Urinary bladder (tissue), 4 donors: ENCODE data around the gene PAK6. TPM values are rescaled to one million over a fixed set of nuclear protein-coding genes. Genes with fewer than 3 reads are reported as not detected.

ENCODE experiments used
- DNase-seq: peaks from one replicate; pipeline ENCODE4 v3.0.0-alpha.2; 2015; ENCODE audit errors: extremely low spot score
- H3K27ac ChIP-seq: one replicate; pipeline ENCODE4 v1.5.1; 2013; ENCODE audit warnings: low read depth, mild to moderate bottlenecking, moderate library complexity
- H3K36me3 ChIP-seq: one replicate; pipeline ENCODE4 v1.6.1; 2013; ENCODE audit warnings: mild to moderate bottlenecking, moderate library complexity; ENCODE audit not compliant: insufficient read depth
- H3K4me1 ChIP-seq: one replicate; pipeline ENCODE4 v1.6.1; 2013; ENCODE audit warnings: mild to moderate bottlenecking, moderate library complexity; ENCODE audit not compliant: insufficient read depth
- H3K4me3 ChIP-seq: one replicate; pipeline ENCODE4 v1.5.1; 2013; ENCODE audit warnings: low read depth, low read length
- WGBS: extraction: QIAGEN DNeasy Blood & Tissue Kit; methylation state at CpG from one replicate; pipeline ENCODE4 v1.1.7; 2013; 5-methylcytosine and 5-hydroxymethylcytosine counted together
- polyA plus RNA-seq: library from polyadenylated mRNA; stranded (reverse); fragments of 200-250 nt; gene quantifications from one replicate; pipeline ENCODE4 v1.2.3, GENCODE V29; 2013
- total RNA-seq: library from RNA; depleted of rRNA; stranded (reverse); fragments of >200 nt; gene quantifications from one replicate; pipeline ENCODE4 v1.2.3, GENCODE V29; 2014
- donor health status: healthy with polysubstance abuse.
- donor health status: healthy.

Gene PAK6
- total and polyA plus RNA-seq, 2 donors: 2.0 TPM

DNA sequence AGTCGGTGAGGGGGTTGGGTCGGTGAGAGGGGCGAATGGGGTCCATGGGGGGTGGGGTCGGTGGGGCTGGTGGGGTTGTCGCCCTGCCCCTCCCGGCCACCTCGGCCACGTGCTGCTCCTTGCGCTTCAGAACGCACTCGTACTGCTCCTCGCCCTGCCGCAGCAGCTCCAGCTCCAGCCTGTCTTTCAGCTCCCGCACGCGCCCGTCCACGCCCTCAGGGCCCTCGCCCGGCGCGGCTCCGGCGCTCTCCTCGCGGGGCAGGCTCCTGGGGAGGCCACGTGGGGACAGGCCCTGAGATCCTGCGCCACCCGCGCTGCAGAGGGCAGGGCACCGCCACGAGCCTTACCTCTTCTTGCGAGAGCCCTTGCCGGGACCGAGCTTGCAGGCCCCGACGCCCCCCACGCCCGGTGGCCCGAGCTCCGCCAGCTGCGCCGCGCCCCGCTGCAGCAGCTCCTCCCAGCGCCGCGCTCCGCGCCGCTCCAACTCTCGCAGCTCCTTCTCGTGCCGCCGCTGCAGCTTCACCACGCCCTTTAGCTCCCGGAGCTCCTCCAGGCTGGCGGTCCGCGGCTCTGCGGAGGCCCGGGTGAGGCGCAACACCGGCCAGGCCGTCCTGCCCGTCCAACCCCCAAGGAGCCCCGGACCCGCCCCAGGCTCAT is 52.2 kb downstream of the PAK6 start:
- no peak overlapping the region for H3K4me3 ChIP-seq
- H3K27ac ChIP-seq: no peak overlapping the region
- no peak for DNase-seq
- H3K36me3 ChIP-seq: no peaks in the 10 kb centered on the region
- no peaks in the 10 kb centered on the region for H3K4me1 ChIP-seq
- 11% methylated on average over 68 of the region's 68 CpGs for WGBS

DNA sequence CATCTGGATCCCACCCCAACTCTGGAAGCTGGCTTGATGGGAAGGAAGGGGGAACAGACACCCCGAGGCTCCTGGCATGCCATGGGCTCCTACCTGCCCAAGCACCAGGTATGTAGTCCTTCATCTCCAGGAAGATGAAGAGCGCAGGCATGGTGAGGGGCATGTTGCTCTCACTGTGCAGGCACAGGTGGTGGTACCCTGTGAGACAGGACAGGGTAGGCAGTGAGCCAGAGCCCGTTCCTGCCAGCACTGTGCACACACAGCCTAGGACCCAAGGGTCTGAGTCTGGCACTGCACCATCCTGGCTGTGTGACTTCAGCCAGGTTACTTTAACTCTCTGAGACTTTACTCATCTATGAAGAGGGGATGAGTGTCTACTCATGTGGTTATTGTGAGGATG is 53.4 kb downstream of the PAK6 start:
- WGBS: 94% methylated on average over 3 of the region's 3 CpGs
- no peak for DNase-seq
- Histone ChIP-seq H3K4me1 (no peaks in the 10 kb centered on the region), H3K4me3 (no peak overlapping the region), H3K27ac (no peak overlapping the region), H3K36me3 (no peaks in the 10 kb centered on the region)

DNA sequence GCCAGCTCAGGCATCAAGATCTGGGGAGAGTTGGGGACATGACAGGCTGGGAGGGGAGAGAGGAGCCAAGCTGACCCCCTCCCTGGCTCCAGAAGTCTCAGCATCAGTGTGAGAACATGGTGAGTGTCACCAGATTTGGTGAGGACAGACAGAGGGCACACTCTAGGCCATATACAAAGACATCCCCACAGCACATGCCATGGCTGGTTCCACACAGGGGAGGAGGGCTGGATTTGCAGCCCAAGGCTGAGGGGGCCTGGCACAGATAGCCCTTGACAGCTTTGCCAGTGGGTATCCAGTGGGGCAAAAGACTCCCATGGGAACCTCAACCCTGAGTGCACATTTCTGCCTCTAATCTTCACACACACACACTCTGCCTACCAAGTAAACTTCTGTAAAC is 54.1 kb downstream of the PAK6 start:
- H3K27ac ChIP-seq: no peak overlapping the region
- H3K4me1 ChIP-seq: no peaks in the 10 kb centered on the region
- DNase-seq: no peak
- H3K4me3 ChIP-seq: no peak overlapping the region
- H3K36me3 ChIP-seq: no peaks in the 10 kb centered on the region

DNA sequence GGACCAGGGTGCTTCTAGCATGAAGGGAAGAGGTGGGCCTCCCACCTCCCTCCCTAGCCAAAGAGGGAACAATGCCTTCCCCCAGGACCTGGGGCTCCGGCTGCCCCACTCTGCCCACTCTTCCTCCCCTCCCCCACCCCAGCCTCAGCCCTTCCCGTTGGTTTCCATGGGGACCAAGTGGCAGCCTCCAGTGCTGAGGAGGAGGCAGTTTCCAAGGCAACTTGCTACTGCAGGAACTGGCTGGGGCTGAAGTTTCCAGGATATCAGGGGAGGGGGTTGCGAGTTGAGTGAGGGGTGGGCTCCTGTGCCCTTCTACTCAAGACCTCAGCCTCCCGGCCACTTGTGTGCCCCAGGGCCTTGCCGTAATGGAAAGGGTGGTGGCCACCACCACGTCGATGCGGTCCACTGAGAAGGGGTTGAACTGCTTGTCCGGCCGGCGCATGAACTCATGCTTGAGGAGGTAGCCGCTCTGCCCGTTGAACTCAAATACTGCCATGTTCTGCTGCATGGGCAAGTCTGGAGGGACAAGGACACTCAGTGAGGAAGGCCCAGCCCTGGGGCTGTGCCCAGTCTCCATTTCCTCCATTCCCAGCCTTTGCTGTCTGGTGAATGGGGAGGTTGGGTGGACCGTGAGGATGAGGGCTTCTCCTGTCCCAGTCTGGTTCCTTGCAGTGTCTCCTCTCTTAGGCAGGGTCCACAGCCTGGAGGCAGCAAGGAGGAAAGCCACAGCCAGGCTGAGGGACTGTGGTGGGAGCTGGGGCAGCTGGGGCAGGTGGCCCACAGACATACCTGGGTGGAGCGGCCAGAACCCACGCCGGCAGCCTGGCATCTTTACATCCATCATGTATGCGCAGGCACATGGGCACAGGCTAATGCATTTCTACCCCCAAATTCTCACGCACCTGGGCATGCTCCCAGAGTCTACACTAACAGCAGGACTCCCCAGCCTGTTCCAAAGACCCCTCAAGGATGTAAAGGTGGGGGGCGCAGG is 55.3 kb downstream of the PAK6 start:
- no peak overlapping the region for H3K27ac ChIP-seq
- no peak overlapping the region for H3K4me3 ChIP-seq
- no peaks in the 10 kb centered on the region for H3K36me3 ChIP-seq
- no peak for DNase-seq
- no peaks in the 10 kb centered on the region for H3K4me1 ChIP-seq
- 90% methylated on average over 20 of the region's 20 CpGs for whole genome bisulfite sequencing

DNA sequence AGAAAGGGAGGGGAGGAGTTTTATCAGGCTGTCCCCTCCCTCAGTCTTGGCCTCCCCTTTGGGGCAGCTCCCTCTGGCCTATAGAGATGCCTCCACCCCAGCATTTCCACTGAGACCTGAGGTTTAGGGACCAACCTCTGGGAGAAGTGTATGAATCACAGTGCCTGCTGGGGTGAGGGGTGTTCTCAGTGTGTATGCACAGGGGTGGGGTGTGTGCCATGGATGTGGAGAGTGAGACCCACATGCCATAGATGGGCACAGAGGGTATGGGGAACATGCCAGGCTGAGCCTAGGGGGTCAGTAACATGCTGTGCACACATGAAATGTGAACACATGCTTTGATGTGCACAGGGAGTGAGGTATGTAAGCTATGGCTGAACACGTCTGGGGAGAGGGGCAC is 56.4 kb downstream of the PAK6 start:
- no peak overlapping the region for H3K27ac ChIP-seq
- DNase-seq: no peak
- H3K4me3 ChIP-seq: no peak overlapping the region
- WGBS: 85% methylated on average over 1 of the region's 1 CpG
- no peaks in the 10 kb centered on the region for H3K36me3 ChIP-seq
- no peaks in the 10 kb centered on the region for H3K4me1 ChIP-seq

DNA sequence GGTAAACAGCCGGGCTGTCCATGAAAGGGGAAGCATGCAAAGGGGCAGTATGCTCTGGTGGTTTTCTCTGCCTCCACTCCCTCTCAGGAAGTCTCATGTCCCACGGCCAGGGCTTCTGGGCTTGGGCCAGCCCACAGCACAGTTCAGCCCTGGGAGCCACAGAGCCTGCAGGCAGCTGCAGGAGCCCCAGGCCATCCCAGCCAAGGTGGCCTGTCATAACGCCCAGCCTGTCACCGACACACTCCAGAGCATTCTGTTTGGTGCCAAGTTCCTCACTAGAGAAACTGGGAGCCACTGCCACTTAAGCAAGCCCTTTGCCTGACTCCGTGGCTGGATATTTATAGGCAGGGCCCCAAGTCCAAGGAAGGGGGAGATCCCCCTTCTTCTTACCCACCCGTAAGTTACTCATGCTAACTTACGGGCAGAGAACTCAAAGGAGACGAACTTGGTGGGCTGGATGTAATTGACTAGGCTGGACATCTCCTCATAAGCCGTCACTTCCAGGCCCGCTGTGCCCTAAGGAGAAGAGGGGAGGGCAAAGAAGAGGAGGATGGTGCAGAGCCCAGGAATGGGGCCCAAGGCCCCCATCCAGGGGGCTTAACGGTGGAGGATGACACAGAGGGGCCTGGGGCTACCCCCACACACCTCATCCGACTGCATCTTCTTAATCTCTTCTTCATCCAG is 57.2 kb downstream of the PAK6 start:
- H3K27ac ChIP-seq: no peak overlapping the region
- H3K4me1 ChIP-seq: no peaks in the 10 kb centered on the region
- no peaks in the 10 kb centered on the region for H3K36me3 ChIP-seq
- 44% methylated on average over 12 of the region's 12 CpGs for WGBS
- DNase-seq: no peak
- no peak overlapping the region for H3K4me3 ChIP-seq

DNA sequence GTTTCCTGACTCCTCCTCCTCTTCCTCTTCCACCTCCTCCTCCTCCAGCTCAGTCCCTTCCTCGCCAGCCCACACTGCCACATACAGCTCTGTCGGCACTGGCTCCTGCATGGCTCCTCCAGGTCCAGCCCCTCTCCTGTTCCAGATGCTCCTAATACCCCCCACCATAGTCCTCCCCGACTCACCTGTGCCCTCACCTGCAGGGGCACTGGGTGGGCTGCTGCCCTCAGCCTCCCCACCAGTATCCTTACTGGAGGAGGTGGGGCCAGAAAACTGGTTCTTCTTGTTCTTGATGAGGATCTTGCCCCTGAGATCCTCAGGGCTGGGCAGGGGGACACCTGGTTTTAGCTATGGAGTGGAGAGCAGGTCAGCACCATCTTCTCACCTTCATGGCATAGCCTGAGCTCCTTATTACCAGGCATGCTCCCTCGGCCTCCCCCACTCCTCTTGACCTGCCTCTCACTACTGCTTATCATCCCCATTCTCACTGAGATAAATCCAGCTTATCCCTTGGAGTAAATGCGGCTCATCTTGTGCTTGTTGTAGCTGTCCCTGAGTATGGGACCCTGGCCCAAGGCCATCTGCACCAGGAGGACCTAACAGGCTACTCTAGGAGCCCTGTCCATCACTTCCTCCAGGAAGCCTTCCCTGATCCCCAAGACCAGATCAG is 57.8 kb downstream of the PAK6 start:
- DNase-seq: no peak
- H3K4me3 ChIP-seq: no peak overlapping the region
- H3K4me1 ChIP-seq: no peaks in the 10 kb centered on the region
- 82% methylated on average over 5 of the region's 5 CpGs for WGBS
- no peaks in the 10 kb centered on the region for H3K36me3 ChIP-seq
- no peak overlapping the region for H3K27ac ChIP-seq

DNA sequence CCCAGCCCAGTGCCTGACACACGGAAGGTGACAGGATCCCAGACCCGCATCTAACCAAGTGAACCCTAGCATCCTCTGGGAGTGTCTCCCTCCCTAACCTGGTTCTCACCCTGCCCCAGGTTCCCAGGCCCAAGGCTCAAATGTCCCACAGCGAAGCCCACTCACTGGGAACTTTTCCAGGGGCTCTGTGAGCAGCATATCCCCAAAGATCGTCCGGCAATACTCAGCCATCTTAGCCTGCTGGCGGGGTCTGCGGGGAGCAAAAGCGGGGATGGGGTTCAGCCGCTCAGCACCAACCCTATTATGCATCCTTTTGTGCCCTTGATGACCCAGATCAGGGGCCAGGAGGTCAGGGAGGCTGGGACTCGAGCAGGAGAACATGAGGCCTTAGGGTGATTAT is 58.5 kb downstream of the PAK6 start:
- Histone ChIP-seq H3K4me3 (no peak overlapping the region), H3K27ac (no peak overlapping the region), H3K4me1 (no peaks in the 10 kb centered on the region), H3K36me3 (no peaks in the 10 kb centered on the region)
- 96% methylated on average over 10 of the region's 10 CpGs for WGBS
- DNase-seq: no peak

DNA sequence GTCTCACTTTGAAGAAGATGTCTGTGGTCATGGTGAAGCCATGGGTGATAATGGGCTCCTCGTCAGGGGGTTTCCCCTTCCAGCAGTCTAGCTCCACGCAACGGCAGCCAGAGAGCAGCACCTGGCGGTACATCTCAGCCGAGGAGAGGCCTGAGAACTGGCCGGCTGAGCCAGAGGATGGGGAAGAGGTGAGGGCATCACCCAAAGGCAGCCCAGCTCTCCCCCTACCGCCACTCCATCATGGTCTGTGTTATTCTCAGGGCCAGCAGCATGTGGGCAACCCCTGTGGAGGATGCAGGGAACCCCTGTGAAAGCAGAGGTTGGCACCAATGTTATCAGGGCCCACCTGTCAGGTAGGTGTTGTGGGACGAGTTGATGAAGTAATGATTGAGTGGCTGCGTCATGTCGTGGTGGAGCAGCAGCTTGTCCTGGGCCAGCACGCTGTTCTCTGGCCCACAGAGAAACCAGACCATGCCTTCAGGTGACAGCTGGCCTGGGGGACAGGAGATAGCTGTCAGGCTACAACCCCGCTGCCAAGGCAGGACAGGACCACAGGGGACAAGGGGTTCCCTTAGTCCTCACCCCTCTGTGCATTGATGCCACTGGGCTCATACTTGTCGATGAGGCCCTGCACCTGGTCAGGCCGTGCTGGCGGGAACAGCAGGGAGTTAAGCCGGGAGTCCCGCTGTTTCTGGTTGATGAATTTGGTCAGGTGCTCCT is 59.5 kb downstream of the PAK6 start:
- WGBS: 95% methylated on average over 17 of the region's 17 CpGs
- DNase-seq: no peak
- no peaks in the 10 kb centered on the region for H3K4me1 ChIP-seq
- H3K4me3 ChIP-seq: no peak overlapping the region
- no peak overlapping the region for H3K27ac ChIP-seq
- H3K36me3 ChIP-seq: no peaks in the 10 kb centered on the region

DNA sequence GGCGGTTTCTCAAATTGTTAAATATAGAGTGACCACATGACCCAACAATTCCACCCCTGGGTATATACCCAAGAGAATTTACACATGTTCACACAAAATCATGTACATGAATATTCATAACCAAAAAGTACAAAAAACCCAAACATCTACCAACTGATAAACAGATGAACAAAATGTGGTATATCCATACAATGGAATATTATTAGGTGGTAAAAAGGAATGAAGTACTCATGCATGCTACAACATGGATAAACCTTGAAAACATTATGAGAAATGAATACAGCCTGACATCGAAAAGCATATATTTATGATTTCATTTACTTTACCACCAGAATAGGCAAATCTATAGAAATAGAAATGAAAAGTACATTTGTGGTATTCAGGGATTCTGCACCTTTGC is 61.5 kb downstream of the PAK6 start:
- Histone ChIP-seq H3K4me3 (no peak overlapping the region), H3K4me1 (no peaks in the 10 kb centered on the region), H3K36me3 (no peaks in the 10 kb centered on the region), H3K27ac (no peak overlapping the region)
- DNase-seq: no peak
- WGBS: 100% methylated on average over 2 of the region's 2 CpGs

DNA sequence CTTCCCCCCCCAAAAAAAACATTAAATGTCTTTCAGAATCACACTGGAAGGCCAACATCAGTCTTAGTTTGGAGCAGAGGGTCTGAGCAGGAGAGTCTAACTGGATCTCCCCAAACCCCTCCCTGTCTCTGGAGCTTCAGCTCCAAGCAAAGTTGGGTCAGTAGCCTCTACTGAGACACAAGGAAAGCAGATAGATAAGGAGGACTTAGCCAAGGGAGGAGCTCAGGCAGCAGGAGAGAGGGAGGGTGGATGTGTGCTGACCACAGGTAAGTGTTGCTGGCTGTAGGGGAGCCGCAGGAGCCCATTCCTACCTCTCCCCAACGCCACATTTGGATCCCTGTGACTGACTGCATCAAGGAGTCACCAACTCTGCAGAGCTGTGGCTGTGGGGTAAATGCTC is 61.9 kb downstream of the PAK6 start:
- H3K4me1 ChIP-seq: no peaks in the 10 kb centered on the region
- no peak for DNase-seq
- no peak overlapping the region for H3K4me3 ChIP-seq
- no peaks in the 10 kb centered on the region for H3K36me3 ChIP-seq
- WGBS: 96% methylated on average over 2 of the region's 2 CpGs
- no peak overlapping the region for H3K27ac ChIP-seq

DNA sequence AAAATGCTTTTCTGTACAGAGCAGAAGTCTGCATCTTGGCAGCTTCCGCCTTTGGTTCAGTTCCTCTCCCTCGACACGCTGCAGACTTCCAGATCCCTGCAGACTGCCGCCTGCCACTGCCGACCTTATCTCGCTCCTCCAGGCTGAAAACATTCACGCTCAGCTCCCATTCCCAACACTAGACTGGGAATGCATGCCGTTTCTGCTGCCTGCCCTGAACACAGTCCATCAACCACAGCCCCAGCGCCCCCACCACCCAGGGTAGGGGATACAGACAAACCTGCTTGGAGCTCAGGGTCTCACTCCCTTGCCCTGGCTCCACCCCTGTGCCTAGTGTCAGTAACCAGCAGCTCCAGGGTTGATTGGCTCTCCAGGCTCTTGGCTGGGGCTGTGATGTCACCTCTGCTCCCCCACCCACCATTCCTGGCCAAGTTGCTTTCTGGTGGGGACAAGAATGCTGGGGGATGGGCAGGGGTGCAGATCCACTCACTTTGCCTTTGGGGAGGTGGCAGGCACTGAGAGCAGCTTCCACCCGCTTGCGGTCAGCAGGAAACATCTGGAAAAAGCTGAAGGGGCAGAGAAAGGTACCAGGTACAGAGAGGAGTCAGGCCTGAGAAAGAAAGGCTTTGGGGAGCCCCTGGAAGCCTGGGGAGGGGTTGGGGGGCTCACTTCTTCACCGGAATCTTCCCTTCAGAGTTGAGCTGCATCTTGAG is 62.8 kb downstream of the PAK6 start:
- no peak for DNase-seq
- Histone ChIP-seq H3K27ac (no peak overlapping the region), H3K4me1 (no peaks in the 10 kb centered on the region), H3K36me3 (no peaks in the 10 kb centered on the region), H3K4me3 (no peak overlapping the region)
- 50% methylated on average over 12 of the region's 12 CpGs for WGBS
